Activated T-helper 2 cell treated with anti-CD3 and anti-CD28 coated beads, Interferon-gamma antibody, Interleukin-2, Interleukin-4, amounts not matched to agents 10 μg/mL and 5 μg/mL and 100 μg/mL, durations not matched to agents 14 hours and 24 hours and 36 hours (primary cell): ENCODE measurements around the gene LRFN4. TPM values are rescaled to one million over a fixed set of nuclear protein-coding genes. Genes with fewer than 3 reads are reported as not detected.

Experiments
- DNase-seq: peaks from one replicate; pipeline ENCODE4 v3.0.0; 2021; ENCODE audit warnings: low spot score
- H3K27ac Mint-ChIP-seq: one replicate; pipeline ENCODE4 v1.8.0; 2021; ENCODE audit warnings: mixed read lengths
- H3K27me3 Mint-ChIP-seq: one replicate; pipeline ENCODE4 v1.8.0; 2021; ENCODE audit warnings: low read depth, mixed read lengths
- H3K36me3 Mint-ChIP-seq: one replicate; pipeline ENCODE4 v1.8.0; 2021; ENCODE audit warnings: low read depth, mixed read lengths
- H3K4me1 Mint-ChIP-seq: one replicate; pipeline ENCODE4 v1.8.0; 2021; ENCODE audit warnings: low read depth, mixed read lengths
- H3K4me3 Mint-ChIP-seq: one replicate; pipeline ENCODE4 v1.8.0; 2021; ENCODE audit warnings: low read depth, mild to moderate bottlenecking, moderate library complexity, mixed read lengths
- H3K9me3 Mint-ChIP-seq: one replicate; pipeline ENCODE4 v1.8.0; 2021; ENCODE audit warnings: mixed read lengths
- intact Hi-C: fragments of 100-400 bp; cut with micrococcal nuclease; formaldehyde crosslinking; loops from one replicate; pipeline ENCODE4 v1.15.1; 2023
- total RNA-seq: library from RNA; stranded (reverse); gene quantifications from 2 replicates; pipeline ENCODE4 v1.2.3, GENCODE V29; 2022

LRFN4 gene
- total RNA-seq, 1 donor from 2014 or later = 50.3 TPM

DNA sequence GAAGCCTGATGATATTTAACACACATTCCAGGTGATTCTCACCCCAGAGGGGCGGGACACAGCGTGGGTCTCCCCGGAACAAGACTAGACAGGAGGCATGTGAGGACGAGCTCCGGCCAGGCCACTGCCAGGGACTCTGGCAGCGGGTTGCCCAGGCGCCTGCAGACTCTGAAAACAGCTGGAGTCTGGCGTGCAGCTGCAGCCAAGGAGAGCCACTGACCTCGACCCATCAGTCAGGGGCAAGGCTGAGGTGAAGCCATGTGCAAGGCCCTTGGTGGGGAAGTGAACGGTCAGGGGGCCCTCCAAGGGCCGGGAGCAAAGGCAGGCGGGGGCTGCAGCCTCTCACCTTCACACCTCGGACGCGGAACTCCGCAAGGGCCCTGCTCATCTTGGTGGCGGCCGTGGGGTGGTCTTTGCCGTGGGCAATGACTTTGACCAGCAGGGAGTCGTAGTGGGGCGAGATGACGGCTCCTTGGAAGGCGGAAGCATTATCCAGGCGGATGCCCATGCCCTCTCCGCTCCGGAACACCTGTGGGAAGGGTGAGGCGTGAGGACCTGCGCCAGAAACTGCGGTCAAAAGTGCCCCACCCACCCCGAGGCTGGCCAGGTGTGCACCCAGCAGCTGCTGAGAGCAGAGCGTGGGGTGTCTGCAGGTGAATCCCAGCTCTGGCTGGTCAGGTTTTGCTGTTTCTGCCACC lies 6.7 kb downstream of the LRFN4 start:
- Mint-ChIP-seq H3K36me3 (no peaks in the 10 kb centered on the region), H3K4me3 (no peak overlapping the region), H3K4me1 (peaks cover 3% of the 10 kb centered on the region), H3K27ac (no peak overlapping the region), H3K27me3 (no peaks in the 10 kb centered on the region), H3K9me3 (no peaks in the 10 kb centered on the region)
- no peak for DNase-seq
- intact Hi-C loops = no loop called here

DNA sequence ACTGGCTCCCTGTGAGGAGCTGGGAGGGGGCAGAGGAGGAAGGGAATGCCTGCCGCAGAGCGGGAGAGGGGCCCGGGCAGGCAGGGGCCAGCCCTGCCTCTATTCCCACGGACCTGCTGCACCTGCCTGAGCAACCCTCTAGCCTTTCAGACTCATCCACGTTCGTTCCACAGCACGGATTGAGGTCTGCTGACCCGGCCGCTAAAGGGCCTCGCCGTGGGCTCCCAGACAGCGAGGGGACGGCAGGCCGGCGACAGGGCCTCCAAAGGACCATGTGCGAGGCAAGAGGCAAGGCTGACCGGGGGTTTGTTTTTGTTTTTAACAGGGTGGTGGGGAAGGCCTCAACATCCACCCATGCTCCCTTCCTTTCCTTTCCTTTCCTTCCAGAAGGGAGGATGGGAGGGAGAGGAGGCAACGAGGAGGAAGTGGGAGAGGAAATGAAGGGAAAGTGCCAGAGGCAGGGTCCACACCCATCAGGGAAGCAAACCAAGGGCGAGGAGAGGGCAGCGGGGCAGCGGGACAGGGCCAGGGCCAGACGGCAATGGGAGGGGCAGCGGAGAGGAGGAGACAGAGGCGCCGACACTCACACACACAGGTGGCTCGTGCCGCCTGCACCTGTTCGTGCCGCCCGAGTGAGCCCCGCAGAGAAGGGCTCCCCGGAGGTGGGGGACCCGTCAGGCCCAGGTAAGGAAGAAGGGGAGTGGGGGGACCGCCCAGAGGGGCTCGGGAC lies 7.5 kb downstream of the LRFN4 start:
- Mint-ChIP-seq H3K4me1 (peaks cover 10% of the 10 kb centered on the region), H3K27me3 (no peaks in the 10 kb centered on the region), H3K4me3 (no peak overlapping the region), H3K27ac (no peak overlapping the region), H3K36me3 (no peaks in the 10 kb centered on the region), H3K9me3 (no peaks in the 10 kb centered on the region)
- no peak for DNase-seq
- intact Hi-C loops = no loop called here

DNA sequence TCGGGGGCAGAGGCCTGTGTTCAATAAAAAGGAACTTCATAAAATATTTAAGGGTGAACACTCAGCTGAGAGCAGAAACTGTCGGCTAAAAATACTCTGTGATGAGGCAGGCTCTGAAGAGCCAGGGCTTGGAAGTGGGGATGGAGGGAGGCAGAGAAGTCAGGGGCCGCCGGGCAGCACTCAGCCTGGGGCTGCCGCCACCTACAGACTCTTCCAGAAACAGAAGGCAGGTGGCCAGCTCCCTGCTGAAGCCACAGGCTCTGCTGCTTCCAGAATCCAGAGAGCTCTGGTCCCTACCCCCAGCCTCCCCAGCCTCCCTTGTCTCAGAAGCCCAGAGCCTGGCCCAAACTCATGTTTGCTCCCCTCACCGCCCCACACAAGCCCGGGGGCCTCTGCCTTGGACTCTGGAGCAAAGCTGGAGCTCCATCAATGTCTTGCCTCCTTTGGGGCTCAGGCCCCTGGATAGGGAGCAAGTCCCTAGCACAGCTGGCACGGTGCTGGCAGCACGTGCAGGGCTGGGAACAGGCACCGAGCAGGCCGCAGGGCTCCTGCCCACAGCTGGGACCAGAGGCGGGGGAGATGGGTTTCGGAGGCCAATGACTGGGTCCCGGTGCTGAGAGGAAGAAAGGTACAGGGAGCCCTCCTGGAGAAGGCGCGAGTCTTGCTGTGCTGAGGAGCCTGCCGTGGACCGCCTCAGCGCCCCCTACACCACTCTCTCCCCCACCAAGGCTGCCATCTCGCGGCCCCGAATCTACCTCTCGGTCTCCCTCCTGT lies 8.2 kb downstream of the LRFN4 start:
- Mint-ChIP-seq H3K27me3 (no peaks in the 10 kb centered on the region), H3K4me1 (peaks cover 13% of the 10 kb centered on the region), H3K4me3 (no peak overlapping the region), H3K36me3 (no peaks in the 10 kb centered on the region), H3K9me3 (no peaks in the 10 kb centered on the region), H3K27ac (no peak overlapping the region)
- no peak for DNase-seq
- intact Hi-C loops = no loop called here

DNA sequence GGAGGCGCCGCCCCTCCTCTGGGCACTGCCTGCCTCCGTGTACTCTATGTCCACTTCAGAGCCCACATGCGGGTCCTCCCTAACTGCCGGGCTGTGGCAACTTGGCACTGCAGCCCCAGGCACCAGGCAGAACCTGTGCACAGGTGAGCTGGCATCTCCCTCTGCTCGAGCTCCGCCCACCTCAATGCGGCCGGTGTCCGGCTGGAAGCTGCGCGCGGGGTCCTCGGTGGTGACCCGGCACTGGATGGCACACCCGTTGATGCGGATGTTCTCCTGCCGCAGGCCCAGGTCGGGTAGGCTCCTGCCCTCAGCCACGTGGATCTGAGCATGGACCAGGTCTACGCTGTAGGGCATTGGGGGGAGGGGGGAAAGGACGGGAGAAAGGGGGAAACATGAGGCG lies 9.1 kb downstream of the LRFN4 start:
- H3K36me3 Mint-ChIP-seq = no peaks in the 10 kb centered on the region

DNA sequence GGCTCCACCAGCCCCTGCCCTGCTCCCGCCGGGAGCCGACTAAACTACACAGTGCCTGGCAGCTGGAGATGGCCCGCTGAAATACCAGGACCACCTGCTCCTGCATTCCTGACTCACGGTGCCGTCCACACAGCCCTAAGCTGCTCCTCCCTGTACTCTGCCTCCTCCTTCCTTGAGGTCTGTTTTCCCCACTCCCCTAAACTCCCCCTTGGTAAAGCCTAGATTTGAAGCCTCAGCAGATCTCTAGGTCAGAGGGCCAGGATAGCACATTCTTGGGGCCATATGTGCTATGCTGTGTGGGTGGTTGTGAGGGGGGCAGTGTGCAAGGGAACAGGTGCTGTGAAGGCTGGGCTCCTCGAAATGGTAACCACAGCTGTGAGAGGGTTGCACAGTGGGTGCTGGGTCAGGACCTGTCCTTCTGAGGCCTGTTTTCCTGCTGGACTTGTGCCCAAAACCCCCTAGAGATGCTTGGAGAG lies 9.7 kb downstream of the LRFN4 start:
- intact Hi-C loops = no loop called here
- Mint-ChIP-seq H3K36me3 (no peaks in the 10 kb centered on the region), H3K27me3 (no peaks in the 10 kb centered on the region), H3K4me3 (no peak overlapping the region), H3K4me1 (peaks cover 13% of the 10 kb centered on the region), H3K27ac (no peak overlapping the region), H3K9me3 (no peaks in the 10 kb centered on the region)
- no peak for DNase-seq

More for the DNA sequence above, 9.1 kb downstream of the LRFN4 start:
- Mint-ChIP-seq H3K27ac (no peak overlapping the region), H3K27me3 (no peaks in the 10 kb centered on the region), H3K9me3 (no peaks in the 10 kb centered on the region), H3K4me3 (no peak overlapping the region), H3K4me1 (peaks cover 13% of the 10 kb centered on the region)
- DNase-seq = no peak
- intact Hi-C loops = no loop called here

DNA sequence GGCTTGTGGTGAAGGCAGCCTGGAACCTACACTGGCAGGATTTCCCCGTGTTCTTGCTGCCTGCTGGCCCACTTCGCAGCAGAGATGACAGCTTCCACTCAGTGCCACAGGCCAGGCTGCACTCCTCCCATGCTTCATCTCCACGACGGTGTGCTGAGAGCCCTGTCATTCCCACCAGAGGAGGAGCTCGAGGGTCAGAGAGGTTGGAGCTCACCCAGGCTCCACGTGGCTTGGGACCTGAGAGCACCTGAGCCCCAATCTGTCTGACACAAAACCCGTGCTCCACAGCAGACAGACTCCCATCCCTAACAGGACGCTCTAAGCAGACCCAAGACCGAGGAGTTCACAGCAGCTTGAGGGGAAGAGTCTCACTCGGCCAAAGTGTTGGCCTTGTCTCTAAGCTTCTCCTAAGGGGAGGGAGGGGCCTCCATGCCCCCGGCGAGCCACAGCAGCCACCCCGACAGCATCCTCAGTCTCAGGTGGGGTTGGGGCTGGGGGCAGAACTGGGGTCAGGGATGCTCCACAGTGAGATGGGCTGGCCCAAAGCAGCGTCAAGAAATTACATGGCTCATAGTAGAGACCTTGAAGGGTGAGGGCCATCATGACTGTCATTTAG lies 10.7 kb downstream of the LRFN4 start:
- no peaks in the 10 kb centered on the region for H3K27me3 Mint-ChIP-seq
- no peaks in the 10 kb centered on the region for H3K36me3 Mint-ChIP-seq
- H3K4me3 Mint-ChIP-seq = no peak overlapping the region
- intact Hi-C loops = no loop called here
- peaks cover 13% of the 10 kb centered on the region for H3K4me1 Mint-ChIP-seq
- no peak overlapping the region for H3K27ac Mint-ChIP-seq
- no peak for DNase-seq
- no peaks in the 10 kb centered on the region for H3K9me3 Mint-ChIP-seq

DNA sequence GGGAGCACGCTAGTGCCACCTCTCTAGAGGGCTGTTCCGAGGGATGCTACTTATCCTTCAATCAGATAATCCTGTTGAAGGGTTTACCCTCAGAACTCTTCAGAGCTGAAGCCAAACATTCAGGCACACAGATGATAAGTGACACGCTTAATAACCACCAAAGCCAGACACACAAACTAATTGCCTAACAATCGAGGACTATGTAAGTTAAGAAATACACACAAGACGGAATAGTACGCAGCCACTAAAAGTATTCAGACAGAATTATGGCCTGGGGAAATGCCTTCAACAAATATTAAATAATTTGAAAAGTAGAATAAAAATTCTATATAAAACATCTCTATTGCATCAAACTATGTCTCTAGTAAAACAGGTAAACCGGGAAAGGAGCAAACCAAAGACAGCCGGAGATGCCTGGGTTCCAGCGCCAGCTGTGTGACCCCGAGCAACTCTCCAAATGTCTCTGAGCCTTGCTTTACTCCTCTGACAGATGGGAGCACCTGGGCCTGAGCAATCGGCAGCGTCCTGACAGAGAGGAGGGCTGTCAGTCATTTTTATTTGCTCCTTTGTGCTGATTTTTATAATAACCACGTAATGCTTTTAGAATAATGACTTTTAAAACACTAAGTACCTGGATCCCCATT lies 11.3 kb downstream of the LRFN4 start:
- no peaks in the 10 kb centered on the region for H3K27me3 Mint-ChIP-seq
- no peak overlapping the region for H3K4me3 Mint-ChIP-seq
- H3K9me3 Mint-ChIP-seq = no peaks in the 10 kb centered on the region
- H3K4me1 Mint-ChIP-seq = peaks cover 13% of the 10 kb centered on the region
- intact Hi-C loops = no loop called here
- no peak for DNase-seq
- no peak overlapping the region for H3K27ac Mint-ChIP-seq
- no peaks in the 10 kb centered on the region for H3K36me3 Mint-ChIP-seq

DNA sequence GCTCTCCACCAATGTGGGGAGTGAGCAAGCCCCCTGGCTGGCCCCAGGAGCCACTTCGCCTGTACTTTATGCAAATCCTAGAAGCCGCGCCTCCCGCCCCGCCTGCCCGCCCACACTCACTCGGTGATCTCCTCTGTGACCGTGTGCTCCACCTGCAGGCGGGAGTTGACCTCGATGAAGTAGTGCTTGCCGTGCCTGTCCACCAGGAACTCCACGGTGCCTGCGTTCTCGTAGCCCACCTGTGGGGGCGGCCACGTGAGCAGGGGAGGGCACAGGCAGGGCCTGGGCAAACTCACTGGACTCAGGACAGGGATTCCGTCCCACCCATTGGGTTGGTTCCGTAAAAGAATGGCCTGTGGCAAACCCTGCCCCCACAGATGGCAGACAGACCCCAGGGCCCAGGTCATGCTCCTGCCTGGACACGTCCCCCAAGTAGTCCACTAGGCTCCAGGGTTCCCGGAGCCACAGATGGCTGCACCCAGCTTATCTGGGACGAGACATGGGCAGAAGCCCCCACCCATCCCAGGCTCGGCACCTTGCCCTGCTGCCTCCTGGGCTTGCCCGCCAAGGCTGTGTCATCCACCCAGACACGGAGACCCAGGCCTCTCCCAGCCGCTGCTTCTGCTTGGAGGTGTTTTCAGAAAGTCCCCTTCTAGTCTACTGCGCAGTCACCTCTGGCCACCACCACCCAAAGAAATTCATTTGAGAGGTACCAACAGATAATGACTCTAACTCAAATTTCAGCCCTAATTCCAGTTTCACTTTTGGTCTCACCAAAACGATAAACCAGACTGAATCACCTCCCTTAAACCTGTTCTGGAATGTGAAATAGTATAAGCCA lies 12.1 kb downstream of the LRFN4 start:
- no peak overlapping the region for H3K27ac Mint-ChIP-seq
- peak; percentile 69 for DNase-seq
- H3K9me3 Mint-ChIP-seq = no peaks in the 10 kb centered on the region
- H3K27me3 Mint-ChIP-seq = no peaks in the 10 kb centered on the region
- intact Hi-C loops = no loop called here
- H3K36me3 Mint-ChIP-seq = no peaks in the 10 kb centered on the region
- H3K4me1 Mint-ChIP-seq = peaks cover 13% of the 10 kb centered on the region
- H3K4me3 Mint-ChIP-seq = no peak overlapping the region

DNA sequence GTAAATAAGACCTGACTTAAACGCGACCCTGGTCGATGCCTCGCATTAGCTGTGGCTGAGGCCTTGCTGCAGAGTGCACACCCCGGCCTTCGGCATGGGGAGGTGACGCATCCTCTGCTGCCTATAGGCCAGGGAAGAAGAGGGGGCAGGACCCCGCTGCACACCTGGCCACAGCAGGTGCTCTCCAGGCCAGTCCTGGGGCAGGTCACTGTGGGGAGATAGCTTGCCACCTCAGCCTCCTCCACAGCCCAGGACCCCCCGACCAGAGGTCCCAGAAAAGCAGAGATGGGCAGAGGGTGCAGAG lies 12.7 kb downstream of the LRFN4 start:
- H3K27me3 Mint-ChIP-seq = peaks cover 1% of the 10 kb centered on the region
- intact Hi-C loops = no loop called here
- DNase-seq = no peak
- H3K27ac Mint-ChIP-seq = no peak overlapping the region
- H3K9me3 Mint-ChIP-seq = no peaks in the 10 kb centered on the region
- H3K36me3 Mint-ChIP-seq = no peaks in the 10 kb centered on the region
- H3K4me1 Mint-ChIP-seq = peaks cover 13% of the 10 kb centered on the region
- H3K4me3 Mint-ChIP-seq = no peak overlapping the region

DNA sequence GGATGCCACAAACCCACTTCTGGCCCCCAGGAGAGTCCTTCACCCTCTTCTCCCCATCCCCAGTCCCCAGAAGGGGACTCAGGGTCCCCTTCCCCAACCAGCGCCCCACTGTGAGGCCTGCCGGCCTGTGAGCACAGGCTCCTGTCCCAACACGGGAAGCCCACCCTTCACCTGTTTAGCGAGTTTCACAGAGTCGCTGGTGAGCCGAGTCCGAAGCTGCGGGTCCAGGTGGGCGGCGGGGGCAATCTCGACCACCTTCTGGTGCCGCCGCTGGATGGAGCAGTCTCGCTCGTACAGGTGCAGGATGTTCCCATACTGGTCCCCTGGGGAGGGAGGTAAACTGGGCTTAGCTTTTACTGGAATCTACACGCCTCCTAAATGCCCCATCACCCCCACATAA lies 13.3 kb downstream of the LRFN4 start:
- DNase-seq = no peak
- intact Hi-C loops = no loop called here
- H3K9me3 Mint-ChIP-seq = no peaks in the 10 kb centered on the region
- peaks cover 1% of the 10 kb centered on the region for H3K27me3 Mint-ChIP-seq
- H3K4me3 Mint-ChIP-seq = no peak overlapping the region
- no peaks in the 10 kb centered on the region for H3K36me3 Mint-ChIP-seq
- no peak overlapping the region for H3K27ac Mint-ChIP-seq
- H3K4me1 Mint-ChIP-seq = peaks cover 13% of the 10 kb centered on the region

DNA sequence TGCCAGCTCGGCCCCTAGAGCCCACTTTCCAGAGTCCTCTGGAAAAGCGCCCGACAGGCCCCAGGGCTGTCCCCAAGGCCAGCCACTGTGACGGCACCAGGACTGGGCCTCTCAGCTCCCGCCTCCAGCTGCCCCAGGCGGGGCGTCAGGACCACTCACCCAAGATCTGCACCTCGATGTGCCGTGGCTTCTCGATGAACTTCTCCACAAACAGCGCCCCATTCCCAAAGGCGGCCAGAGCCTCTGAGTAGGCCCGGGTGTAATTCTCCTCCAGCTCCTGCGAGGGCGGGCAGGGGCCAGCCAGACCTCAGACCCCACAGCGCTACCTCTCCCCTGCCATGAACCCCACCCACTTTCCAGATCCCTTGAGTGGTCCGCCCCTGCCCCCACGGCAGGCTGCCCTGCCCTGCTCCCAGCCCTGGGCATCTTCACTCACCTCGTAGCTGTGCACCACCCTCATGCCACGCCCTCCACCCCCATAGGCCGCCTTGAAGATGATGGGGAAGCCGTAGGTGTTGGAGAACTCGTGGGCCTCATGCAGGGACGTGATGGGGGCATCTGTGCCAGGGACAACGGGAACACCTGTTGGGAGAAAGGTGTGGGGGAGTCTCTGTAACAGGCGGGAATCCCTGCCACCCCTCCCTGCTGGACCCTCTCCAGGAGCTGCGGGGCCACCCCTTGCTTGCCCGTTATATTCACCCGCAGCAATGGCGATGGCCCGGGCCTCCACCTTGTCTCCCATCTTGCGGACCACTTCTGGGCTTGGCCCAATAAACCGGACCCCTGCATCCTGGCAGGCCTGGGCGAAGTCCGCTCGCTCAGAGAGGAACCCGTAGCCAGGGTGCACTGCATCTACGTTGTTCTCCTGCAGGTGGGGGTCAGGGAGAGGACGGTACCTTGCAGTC lies 14.0 kb downstream of the LRFN4 start:
- Mint-ChIP-seq H3K27me3 (peaks cover 1% of the 10 kb centered on the region), H3K36me3 (no peaks in the 10 kb centered on the region), H3K9me3 (no peaks in the 10 kb centered on the region), H3K4me3 (no peak overlapping the region), H3K27ac (no peak overlapping the region), H3K4me1 (peaks cover 13% of the 10 kb centered on the region)
- DNase-seq = no peak
- intact Hi-C loops = no loop called here
